ENCODE results near the gene FOXL1. TPM values are rescaled to one million over a fixed set of nuclear protein-coding genes. Genes with fewer than 3 reads are reported as not detected.

FOXL1 gene
- total RNA-seq, 1 experiment from 2014 or later: 9.3 TPM

DNA sequence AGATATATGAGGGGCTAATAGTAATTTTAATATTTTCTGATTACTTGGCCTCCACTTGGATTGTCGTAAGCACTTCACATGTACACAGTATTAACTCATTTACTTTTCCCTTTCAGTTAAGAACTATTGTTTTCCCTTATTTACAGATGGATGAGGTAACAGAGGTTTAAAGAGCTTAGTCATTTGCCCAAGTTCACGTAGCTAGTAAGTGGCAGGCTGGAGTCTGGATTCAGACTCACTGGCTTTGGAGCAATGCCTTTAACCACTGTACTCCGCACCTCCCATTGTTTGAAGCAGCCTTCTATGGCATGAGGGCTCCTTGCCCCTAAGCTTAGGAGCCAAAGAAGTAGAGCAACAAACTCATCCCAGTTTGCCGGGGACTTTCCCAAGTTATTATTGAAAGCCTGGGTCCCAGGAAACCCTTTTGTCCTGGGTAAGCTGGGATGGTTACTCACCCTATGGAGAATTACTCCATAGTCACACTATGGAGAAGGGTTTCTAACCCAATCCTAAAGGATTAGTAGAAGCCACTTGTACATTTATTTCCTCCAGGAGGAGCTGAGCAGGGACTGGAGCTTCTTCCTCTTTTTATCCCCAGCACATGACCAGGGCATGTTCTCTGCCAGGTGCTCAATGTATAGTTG, 12.3 kb downstream of the FOXL1 start:
- H3K4me3 ChIP-seq (ENCODE audit: low read depth in 2 of 2, low read length in 2 of 2): no peak overlapping the region
- no peak for TF ChIP-seq POLR2AphosphoS5 (IDR thresholded peaks at IDR 0.05; ENCODE audit: low read depth, low read length)
- no peak for TF ChIP-seq TCF7L2 (IDR thresholded peaks at IDR 0.05; ENCODE audit: low read depth, low read length)
- CTCF ChIA-PET: no interaction called here
- peak; percentile 89 for ATAC-seq
- H3K27me3 ChIP-seq (ENCODE audit: control insufficient read depth, insufficient read depth, low read length): no peaks in the 10 kb centered on the region
- H3K36me3 ChIP-seq (ENCODE audit: control insufficient read depth, insufficient read depth, low read length): no peaks in the 10 kb centered on the region
- in situ Hi-C loops (cut with HindIII; ENCODE audit: low pct_unique_long_range_greater_than_20kb, low sequenced_read_pairs): no loop called here
- POLR2A ChIA-PET: no interaction called here
- intact Hi-C loops (cut with micrococcal nuclease; ENCODE audit: unreplicated experiment): no loop called here
- H3K4me1 ChIP-seq (ENCODE audit: control insufficient read depth, insufficient read depth, low read length): peaks cover 19% of the 10 kb centered on the region
- peak overlapping the region; percentile 61 for H3K27ac ChIP-seq (ENCODE audit: low read length)
- no TSS peak for BruUV-seq (replicated peaks)
- H3K9me3 ChIP-seq (ENCODE audit: control insufficient read depth, insufficient read depth, low read depth, low read length): no peaks in the 10 kb centered on the region
- no peak for DNase-seq (ENCODE audit: low read depth, low spot score)

DNA sequence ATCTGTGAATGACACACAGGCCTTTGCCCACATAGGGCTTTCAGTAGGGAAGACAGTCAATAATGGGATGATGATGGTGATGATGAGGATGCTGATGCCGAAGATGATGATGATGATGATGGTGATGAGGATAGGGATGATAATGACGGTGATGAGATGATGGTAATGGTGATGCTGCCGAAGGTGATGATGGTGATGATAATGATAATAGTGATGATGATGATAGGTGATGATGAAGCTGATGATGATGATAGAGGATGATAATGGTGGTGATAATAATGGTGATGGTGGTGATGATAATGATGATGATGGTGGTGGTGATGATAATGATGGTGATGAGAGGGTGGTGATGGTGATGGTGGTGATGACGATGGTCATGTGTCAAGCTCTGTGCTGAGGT, 12.9 kb downstream of the FOXL1 start:
- peak overlapping the region; percentile 61; the same call in 1 of the 2 replicates for H3K27ac ChIP-seq (ENCODE audit: low read length)
- H3K27me3 ChIP-seq (ENCODE audit: control insufficient read depth, insufficient read depth, low read length): no peaks in the 10 kb centered on the region
- intact Hi-C loops (cut with micrococcal nuclease; ENCODE audit: unreplicated experiment) (no loop called here), in situ Hi-C loops (cut with HindIII; ENCODE audit: low pct_unique_long_range_greater_than_20kb, low sequenced_read_pairs) (no loop called here)
- H3K36me3 ChIP-seq (ENCODE audit: control insufficient read depth, insufficient read depth, low read length): no peaks in the 10 kb centered on the region
- H3K9me3 ChIP-seq (ENCODE audit: control insufficient read depth, insufficient read depth, low read depth, low read length): no peaks in the 10 kb centered on the region
- no TSS peak for BruUV-seq (replicated peaks)
- CTCF ChIA-PET: no interaction called here
- POLR2A ChIA-PET: no interaction called here
- TF ChIP-seq POLR2AphosphoS5 (IDR thresholded peaks at IDR 0.05; ENCODE audit: low read depth, low read length) (no peak), CTCF (IDR thresholded peaks at IDR 0.05) (no peak), SIN3A (IDR thresholded peaks at IDR 0.05; ENCODE audit: borderline replicate concordance, insufficient read depth, low read depth, low read length) (no peak), REST (IDR thresholded peaks at IDR 0.05; ENCODE audit: insufficient read depth in 1 of 2, low read depth in 2 of 2, low read length in 1 of 2) (no peak), TCF7L2 (IDR thresholded peaks at IDR 0.05; ENCODE audit: low read depth, low read length) (no peak)
- H3K4me1 ChIP-seq (ENCODE audit: control insufficient read depth, insufficient read depth, low read length): peaks cover 12% of the 10 kb centered on the region
- ATAC-seq (no peak), DNase-seq (ENCODE audit: low read depth, low spot score) (no peak)
- H3K4me3 ChIP-seq (ENCODE audit: low read depth in 2 of 2, low read length in 2 of 2): no peak overlapping the region

GRCh38 chr16:86593913-86594620, 15.7 kb downstream of the FOXL1 start:
- BruUV-seq (replicated peaks): no TSS peak

More at GRCh38 chr16:86593913-86594620, 15.7 kb downstream of the FOXL1 start:
- no peaks in the 10 kb centered on the region for H3K9me3 ChIP-seq (ENCODE audit: control insufficient read depth, insufficient read depth, low read depth, low read length)
- no peak overlapping the region for H3K4me3 ChIP-seq (ENCODE audit: low read depth in 2 of 2, low read length in 2 of 2)
- ATAC-seq (no peak), DNase-seq (ENCODE audit: low read depth, low spot score) (no peak)
- H3K27me3 ChIP-seq (ENCODE audit: control insufficient read depth, insufficient read depth, low read length): no peaks in the 10 kb centered on the region
- intact Hi-C loops (cut with micrococcal nuclease; ENCODE audit: unreplicated experiment) (no loop called here), in situ Hi-C loops (cut with HindIII; ENCODE audit: low pct_unique_long_range_greater_than_20kb, low sequenced_read_pairs) (no loop called here)
- peaks cover 10% of the 10 kb centered on the region for H3K4me1 ChIP-seq (ENCODE audit: control insufficient read depth, insufficient read depth, low read length)
- CTCF ChIA-PET: interaction anchor here (0.5 kb wide), 1 partner anchor 8 kb away, joined by 3 read pairs; no protein-coding TSS in a partner anchor
- H3K27ac ChIP-seq (ENCODE audit: low read length): no peak overlapping the region
- POLR2A ChIA-PET: no interaction called here
- no peak for TF ChIP-seq REST (IDR thresholded peaks at IDR 0.05; ENCODE audit: insufficient read depth in 1 of 2, low read depth in 2 of 2, low read length in 1 of 2)
- TF ChIP-seq SIN3A (IDR thresholded peaks at IDR 0.05; ENCODE audit: borderline replicate concordance, insufficient read depth, low read depth, low read length): no peak
- TF ChIP-seq CTCF (IDR thresholded peaks at IDR 0.05): no peak
- no peak for TF ChIP-seq TCF7L2 (IDR thresholded peaks at IDR 0.05; ENCODE audit: low read depth, low read length)
- no peak for TF ChIP-seq POLR2AphosphoS5 (IDR thresholded peaks at IDR 0.05; ENCODE audit: low read depth, low read length)
- H3K36me3 ChIP-seq (ENCODE audit: control insufficient read depth, insufficient read depth, low read length): no peaks in the 10 kb centered on the region
